DMS 273 treated with DMSO at 0.1 percent for 48 hours (cell line): Measurements from ENCODE around the gene HSPA1A.
"Not testable (repeated sequence)": the region's sequence is repeated elsewhere in the genome, so short reads cannot be mapped to it uniquely, and the experiment has no call there.

Source experiments
- DNase-seq: peaks from one replicate; lab custom pipeline; 2025; lab: John Stamatoyannopoulos, UW

The HSPA1A gene

DNA sequence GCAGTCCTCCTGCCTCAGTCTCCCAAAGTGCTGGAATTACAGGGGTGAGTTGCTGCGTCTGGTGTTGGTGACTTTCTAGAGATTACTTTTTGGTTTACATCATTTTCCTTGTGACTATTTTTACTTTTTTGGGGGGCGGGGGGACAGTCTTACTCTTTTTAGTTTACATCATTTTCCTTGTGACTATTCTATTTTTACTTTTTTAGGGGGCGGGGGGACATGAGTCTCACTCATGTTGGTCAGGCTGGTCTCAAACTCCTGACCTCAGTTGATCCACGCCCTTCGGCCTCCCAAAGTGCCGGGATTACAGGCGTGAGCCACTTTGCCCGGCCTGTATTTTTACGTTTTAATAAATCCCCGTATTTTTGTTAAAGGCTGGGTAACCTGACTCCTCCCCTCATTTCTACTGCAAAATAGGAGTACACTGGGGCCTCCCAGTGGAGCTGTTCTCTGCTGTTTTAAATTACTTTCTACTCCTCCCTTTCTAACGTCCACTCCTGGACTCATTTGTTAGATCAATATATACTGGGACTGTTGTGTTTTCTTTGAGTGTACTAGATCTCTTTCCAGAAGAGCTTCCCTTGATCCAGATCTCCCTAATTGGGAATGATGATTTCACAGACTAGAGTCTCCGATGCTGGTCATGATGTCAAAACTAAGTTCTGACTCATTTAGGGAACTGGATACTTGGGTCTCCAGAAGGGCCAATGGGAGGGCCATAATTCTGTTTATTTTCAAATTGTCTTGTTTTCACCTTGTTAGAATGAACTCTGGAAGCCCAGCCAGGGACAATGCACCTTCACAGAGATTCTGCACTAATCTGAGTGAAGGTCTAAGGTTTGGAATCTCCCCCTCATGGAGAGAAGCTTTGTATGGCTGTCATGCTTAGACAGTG lies 21.4 kb downstream of the HSPA1A start:
- DNase-seq = no peak

GRCh38 chr6:31837369-31838113 lies 22.2 kb downstream of the HSPA1A start:
- no peak for DNase-seq

DNA sequence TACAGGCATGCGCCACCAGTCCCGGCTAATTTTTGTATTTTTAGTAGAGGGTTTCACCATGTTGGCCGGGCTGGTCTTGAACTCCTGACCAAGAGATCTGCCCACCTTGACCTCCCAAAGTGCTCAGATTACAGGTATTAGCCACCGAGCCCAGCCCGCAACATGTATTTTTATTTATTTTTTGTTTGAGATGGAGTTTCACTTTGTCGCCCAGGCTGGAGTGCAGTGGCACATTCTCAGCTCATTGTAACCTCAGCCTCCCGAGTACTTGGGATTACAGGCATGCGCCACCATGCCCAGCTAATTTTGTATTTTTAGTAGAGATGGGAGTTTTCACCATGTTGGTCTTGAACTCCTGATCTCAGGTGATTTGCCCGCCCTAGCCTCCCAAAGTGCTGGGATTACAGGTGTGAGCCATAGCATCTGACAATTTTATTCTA lies 22.8 kb downstream of the HSPA1A start:
- not testable (repeated sequence) for DNase-seq

- DNase-seq = no peak
These were observed 23.6 kb downstream of the HSPA1A start for GRCh38 chr6:31838968-31839367.

- not testable (repeated sequence) for DNase-seq
These were observed 24.4 kb downstream of the HSPA1A start for GRCh38 chr6:31839779-31840126.

GRCh38 chr6:31842053-31842452 lies 26.7 kb downstream of the HSPA1A start:
- DNase-seq = no peak

DNA sequence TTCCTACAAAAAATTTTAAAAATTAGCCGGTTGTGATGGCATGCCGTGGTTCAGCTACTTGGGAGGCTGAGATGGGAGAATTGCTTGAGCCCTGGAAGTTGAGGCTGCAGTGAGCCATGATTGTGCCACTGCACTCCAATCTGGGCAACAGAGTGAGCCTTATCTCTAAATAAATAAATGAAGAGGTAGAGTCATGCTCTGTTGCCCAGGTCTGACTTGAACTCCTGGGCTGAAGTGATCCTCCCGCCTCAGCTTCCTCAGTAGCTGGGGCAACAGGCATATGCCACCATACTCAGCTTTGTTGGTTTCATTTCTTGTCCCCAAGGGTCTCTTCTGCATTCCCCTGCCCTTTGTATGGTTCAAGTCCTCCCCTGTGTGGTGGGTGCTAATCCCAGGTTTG lies 29.2 kb downstream of the HSPA1A start:
- no peak for DNase-seq

- no peak for DNase-seq
These were observed 32.1 kb downstream of the HSPA1A start for GRCh38 chr6:31847276-31847978.

DNA sequence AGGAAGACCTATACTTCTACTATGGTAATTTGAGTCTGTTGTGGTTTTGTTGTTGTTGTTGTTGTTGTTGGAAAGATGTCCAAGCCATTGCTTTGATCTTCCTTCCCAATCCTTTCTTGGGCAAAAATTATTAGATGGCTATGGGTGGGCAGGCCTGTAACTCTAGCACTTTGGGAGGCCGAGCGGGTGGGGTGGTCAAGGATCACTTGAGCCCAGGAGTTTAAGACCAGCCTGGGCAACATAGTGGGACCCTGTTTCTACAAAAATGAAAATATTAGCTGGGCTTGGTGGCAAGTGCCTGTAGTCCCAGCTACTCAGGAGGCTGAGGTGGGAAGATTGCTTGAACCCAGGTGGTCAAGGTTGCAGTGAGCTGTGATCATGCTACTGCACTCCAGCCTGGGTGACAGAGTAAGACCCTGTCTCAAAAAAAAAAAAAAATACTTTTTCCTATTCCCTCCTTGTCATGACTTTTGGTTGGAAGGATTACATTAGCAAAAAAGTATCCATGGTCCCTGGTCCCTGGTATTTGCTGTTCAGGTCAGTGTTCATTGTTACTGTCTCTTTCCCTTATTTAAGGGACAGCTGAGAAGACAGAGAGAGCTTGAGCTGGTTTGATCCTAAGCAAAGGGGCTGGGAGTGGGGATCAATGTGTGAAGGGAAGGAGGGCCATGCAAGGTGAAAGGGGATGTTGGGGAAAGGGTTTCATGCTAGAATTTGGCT lies 35.6 kb downstream of the HSPA1A start:
- no peak for DNase-seq

- no peak for DNase-seq
These were observed 36.1 kb downstream of the HSPA1A start for GRCh38 chr6:31851485-31851832.

DNA sequence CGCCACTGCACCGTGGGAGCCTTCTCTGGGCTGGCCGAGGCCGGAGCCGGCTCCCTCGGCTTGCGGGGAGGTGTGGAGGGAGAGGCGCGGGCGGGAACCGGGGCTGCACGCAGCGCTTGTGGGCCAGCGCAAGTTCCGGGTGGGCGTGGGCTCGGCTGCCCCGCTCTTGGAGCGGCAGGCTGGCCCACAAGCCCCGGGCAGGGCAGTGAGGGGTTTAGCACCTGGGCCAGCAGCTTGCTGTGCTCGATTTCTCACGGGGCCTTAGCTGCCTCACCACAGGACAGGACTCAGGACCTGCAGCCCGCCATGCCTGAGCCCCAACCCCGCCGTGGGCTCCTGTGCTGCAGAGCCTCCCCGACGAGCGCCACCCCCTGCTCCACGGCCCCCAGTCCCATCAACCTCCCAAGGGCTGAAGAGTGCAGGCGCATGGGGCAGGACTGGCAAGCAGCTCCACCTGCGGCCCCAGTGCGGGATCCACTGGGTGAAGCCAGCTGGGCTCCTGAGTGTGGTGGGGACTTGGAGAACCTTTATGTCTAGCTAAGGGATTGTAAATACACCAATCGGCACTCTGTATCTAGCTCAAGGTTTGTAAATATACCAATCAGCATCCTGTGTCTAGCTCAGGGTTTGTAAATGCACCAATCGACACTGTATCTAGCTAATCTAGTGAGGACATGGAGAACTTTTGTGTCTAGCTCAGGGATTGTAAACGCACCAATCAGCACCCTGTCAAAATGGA lies 36.8 kb downstream of the HSPA1A start:
- not testable (repeated sequence) for DNase-seq

DNA sequence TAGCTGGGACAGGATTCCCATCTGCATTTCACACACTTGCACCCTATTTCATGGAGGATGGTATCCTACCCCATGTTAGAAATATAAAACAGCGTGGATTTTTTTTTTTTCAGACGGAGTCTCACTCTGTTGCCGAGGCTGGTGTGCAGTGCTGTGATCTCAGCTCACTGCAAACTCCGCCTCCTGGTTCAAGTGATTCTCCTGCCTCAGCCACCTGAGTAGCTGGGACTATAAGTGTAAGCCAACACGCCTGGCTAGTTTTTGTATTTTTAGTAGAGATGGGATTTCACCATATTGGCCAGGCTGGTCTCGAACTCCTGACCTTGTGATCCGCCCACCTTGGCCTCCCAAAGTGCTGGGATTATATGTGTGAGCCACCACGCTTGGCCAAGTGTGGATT lies 42.4 kb downstream of the HSPA1A start:
- not testable (repeated sequence) for DNase-seq

DNA sequence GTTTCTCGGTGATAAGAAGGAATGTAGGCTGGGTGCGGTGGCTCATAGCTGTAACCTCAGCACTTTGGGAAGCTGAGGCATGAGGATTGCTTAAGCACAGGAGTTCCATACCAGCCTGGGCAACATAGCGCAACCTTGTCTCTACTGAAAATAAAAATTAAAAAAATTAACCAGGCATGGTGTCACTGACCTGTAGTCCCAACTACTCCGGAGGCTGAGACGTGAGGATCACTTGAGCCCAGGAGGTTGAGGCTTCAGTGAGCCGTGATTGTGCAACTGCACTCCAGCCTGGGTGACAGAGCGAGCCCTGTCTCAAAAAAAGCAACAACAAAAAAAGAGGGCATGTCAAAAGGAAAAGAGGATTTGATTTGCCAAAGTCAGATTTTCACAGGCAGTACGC lies 43.4 kb downstream of the HSPA1A start:
- DNase-seq = no peak

DNA sequence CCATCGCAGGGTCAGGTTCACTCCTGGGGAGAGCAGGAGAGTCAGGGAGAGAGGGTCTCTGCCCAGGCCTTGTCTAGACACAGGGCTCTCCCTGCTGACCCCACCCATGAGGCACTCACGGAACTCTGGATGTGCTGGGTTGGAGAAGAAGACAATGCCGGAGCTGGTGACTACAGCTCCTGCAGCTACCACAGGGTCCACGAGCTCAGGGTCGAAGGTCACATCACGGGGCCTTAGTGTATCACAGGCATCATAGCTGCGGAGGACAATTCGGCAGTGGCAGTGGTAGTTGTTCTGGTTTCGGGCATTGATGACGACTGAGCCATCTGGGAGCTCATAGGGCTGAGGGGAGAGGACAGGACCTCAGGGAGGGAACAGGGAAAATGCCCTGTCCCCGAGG lies 44.6 kb downstream of the HSPA1A start:
- DNase-seq = no peak

GRCh38 chr6:31860349-31860748 lies 45.0 kb downstream of the HSPA1A start:
- DNase-seq = no peak

GRCh38 chr6:31861150-31861549 lies 45.8 kb downstream of the HSPA1A start:
- DNase-seq = no peak

DNA sequence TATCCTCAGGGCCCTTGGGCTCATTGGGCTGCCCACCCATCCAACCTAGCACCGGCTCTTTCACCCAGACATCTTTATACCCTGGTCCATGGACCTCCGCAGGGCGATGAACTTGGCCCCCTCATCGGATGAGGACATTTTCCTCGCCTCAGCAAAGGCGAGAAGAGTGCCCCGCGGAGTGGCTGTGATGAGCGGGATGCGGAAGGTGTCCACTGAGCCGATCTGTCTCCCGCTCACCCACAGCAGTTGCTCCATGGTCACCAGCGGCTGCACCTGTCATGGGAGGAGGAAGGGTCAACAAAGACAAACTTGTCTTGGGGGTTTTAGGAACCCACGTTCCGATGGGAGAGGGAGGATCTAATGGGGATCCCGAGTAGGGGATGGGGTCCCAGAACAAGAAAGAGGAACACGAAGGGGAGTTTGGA lies 46.6 kb downstream of the HSPA1A start:
- no peak for DNase-seq

- peak; percentile 99 for DNase-seq
These were observed 47.2 kb downstream of the HSPA1A start, which contains the start of gene NEU1 for GRCh38 chr6:31862344-31863235. NEU1 (minus strand) TSS chr6:31862821; CDS start chr6:31862776, 45 bp downstream.

DNA sequence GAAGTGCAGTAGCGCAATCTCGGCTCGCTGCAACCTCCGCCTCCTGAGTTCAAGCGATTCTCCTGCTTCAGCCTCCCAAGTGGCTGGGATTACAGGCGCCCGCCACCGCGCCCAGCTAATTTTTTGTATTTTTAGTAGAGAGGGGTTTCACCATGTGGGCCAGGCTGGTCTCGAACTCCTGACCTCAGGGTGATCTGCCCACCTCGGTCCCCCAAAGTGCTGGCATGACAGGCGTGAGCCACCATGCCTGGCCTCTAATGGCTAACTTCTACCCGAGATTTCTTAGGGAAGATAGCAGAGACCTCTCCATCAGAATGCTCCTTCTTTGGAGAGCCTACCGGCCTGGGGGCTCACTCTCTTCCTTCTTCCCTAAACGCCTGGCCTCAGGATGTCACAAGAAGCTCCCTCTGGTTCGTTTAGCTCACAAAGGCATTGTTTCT lies 48.8 kb downstream of the HSPA1A start:
- not testable (repeated sequence) for DNase-seq

GRCh38 chr6:31864818-31865204 lies 49.5 kb downstream of the HSPA1A start:
- DNase-seq = no peak
